ENCODE data around the gene PLD5. TPM values are rescaled to one million over a fixed set of nuclear protein-coding genes. Genes with fewer than 3 reads are reported as not detected.
A peak's percentile ranks its signal among the peaks of the same experiment; 100 is the strongest.
"Not testable (repeated sequence)": the region's sequence is repeated elsewhere in the genome, so short reads cannot be mapped to it uniquely, and the experiment has no call there.

Gene PLD5
- total RNA-seq, 1 donor from 2014 or later: 1.0 TPM

- no peak overlapping the region for H3K27ac Mint-ChIP-seq
Measured at GRCh38 chr1:242224461-242224860, 300.0 kb downstream of the PLD5 start.

GRCh38 chr1:242219905-242220304, 304.6 kb downstream of the PLD5 start:
- no peaks in the 10 kb centered on the region for H3K4me1 Mint-ChIP-seq (ENCODE audit: low read depth)
- no peak overlapping the region for H3K27ac Mint-ChIP-seq
- peaks cover 9% of the 10 kb centered on the region for H3K9me3 Mint-ChIP-seq (ENCODE audit: low read depth)
- peaks cover 13% of the 10 kb centered on the region for H3K36me3 Mint-ChIP-seq (ENCODE audit: insufficient read depth)
- H3K27me3 Mint-ChIP-seq: peaks cover 18% of the 10 kb centered on the region
- no peak overlapping the region for H3K4me3 Mint-ChIP-seq (ENCODE audit: low read depth)
- DNase-seq (ENCODE audit: low spot score, unreplicated experiment): no peak
- no peak for TF ChIP-seq CTCF (IDR thresholded peaks at IDR 0.05; ENCODE audit: unreplicated experiment)

More at GRCh38 chr1:242224461-242224860, 300.0 kb downstream of the PLD5 start:
- H3K4me3 Mint-ChIP-seq (ENCODE audit: low read depth): no peak overlapping the region
- peaks cover 14% of the 10 kb centered on the region for H3K27me3 Mint-ChIP-seq
- TF ChIP-seq CTCF (IDR thresholded peaks at IDR 0.05; ENCODE audit: unreplicated experiment): no peak
- H3K4me1 Mint-ChIP-seq (ENCODE audit: low read depth): no peaks in the 10 kb centered on the region
- no peaks in the 10 kb centered on the region for H3K9me3 Mint-ChIP-seq (ENCODE audit: low read depth)
- H3K36me3 Mint-ChIP-seq (ENCODE audit: insufficient read depth): no peaks in the 10 kb centered on the region
- DNase-seq (ENCODE audit: low spot score, unreplicated experiment): no peak

- Mint-ChIP-seq H3K27ac (no peak overlapping the region), H3K36me3 (ENCODE audit: insufficient read depth) (peaks cover 13% of the 10 kb centered on the region), H3K4me3 (ENCODE audit: low read depth) (no peak overlapping the region), H3K4me1 (ENCODE audit: low read depth) (peaks cover under 1% of the 10 kb centered on the region), H3K27me3 (peaks cover 18% of the 10 kb centered on the region), H3K9me3 (ENCODE audit: low read depth) (peaks cover 9% of the 10 kb centered on the region)
- no peak for DNase-seq (ENCODE audit: low spot score, unreplicated experiment)
- TF ChIP-seq CTCF (IDR thresholded peaks at IDR 0.05; ENCODE audit: unreplicated experiment): no peak
Measured at GRCh38 chr1:242219298-242219901, 305.1 kb downstream of the PLD5 start.

- no peak overlapping the region for H3K4me3 Mint-ChIP-seq (ENCODE audit: low read depth)
- H3K27ac Mint-ChIP-seq: no peak overlapping the region
- H3K27me3 Mint-ChIP-seq: peaks cover 8% of the 10 kb centered on the region
- peaks cover 13% of the 10 kb centered on the region for H3K9me3 Mint-ChIP-seq (ENCODE audit: low read depth)
- no peak for DNase-seq (ENCODE audit: low spot score, unreplicated experiment)
- no peak for TF ChIP-seq CTCF (IDR thresholded peaks at IDR 0.05; ENCODE audit: unreplicated experiment)
- H3K36me3 Mint-ChIP-seq (ENCODE audit: insufficient read depth): peaks cover 13% of the 10 kb centered on the region
- H3K4me1 Mint-ChIP-seq (ENCODE audit: low read depth): peaks cover 30% of the 10 kb centered on the region
Measured at GRCh38 chr1:242216368-242216767, 308.1 kb downstream of the PLD5 start.

GRCh38 chr1:242214455-242214854, 310.0 kb downstream of the PLD5 start:
- H3K4me1 Mint-ChIP-seq (ENCODE audit: low read depth): peaks cover 39% of the 10 kb centered on the region
- peak overlapping the region; percentile 17 for H3K27ac Mint-ChIP-seq
- H3K36me3 Mint-ChIP-seq (ENCODE audit: insufficient read depth): peaks cover 13% of the 10 kb centered on the region
- not testable (repeated sequence) for DNase-seq (ENCODE audit: low spot score, unreplicated experiment); H3K27me3 Mint-ChIP-seq; H3K4me3 Mint-ChIP-seq (ENCODE audit: low read depth)
- peaks cover 13% of the 10 kb centered on the region for H3K9me3 Mint-ChIP-seq (ENCODE audit: low read depth)

GRCh38 chr1:242212961-242213360, 311.5 kb downstream of the PLD5 start:
- H3K27ac Mint-ChIP-seq; DNase-seq (ENCODE audit: low spot score, unreplicated experiment); H3K4me3 Mint-ChIP-seq (ENCODE audit: low read depth); H3K27me3 Mint-ChIP-seq: not testable (repeated sequence)
- H3K9me3 Mint-ChIP-seq (ENCODE audit: low read depth): peaks cover 13% of the 10 kb centered on the region
- peaks cover 11% of the 10 kb centered on the region for H3K36me3 Mint-ChIP-seq (ENCODE audit: insufficient read depth)
- H3K4me1 Mint-ChIP-seq (ENCODE audit: low read depth): peaks cover 49% of the 10 kb centered on the region

All from progenitor cell of endocrine pancreas (in vitro differentiated cells).